Stomach (tissue), 9 donors: ENCODE data around the gene TCP11L2. TPM values are rescaled to one million over a fixed set of nuclear protein-coding genes. Genes with fewer than 3 reads are reported as not detected.
A peak's percentile ranks its signal among the peaks of the same experiment; 100 is the strongest.

Source experiments
- DNase-seq, 2 donors: peaks; one replicate each; pipeline versions ENCODE4 v3.0.0 to v3.0.0-alpha.2; 2013 to 2019
- H3K27ac ChIP-seq, 5 donors: fragments of 200-600 bp in 4 of 5; sonication (generic) in 4 of 5; one replicate each; pipeline ENCODE4 v1.5.1; 2013 to 2019; ENCODE audit warnings: mild to moderate bottlenecking in 1 of 5, moderate library complexity in 1 of 5
- H3K27me3 ChIP-seq, 3 donors: fragments of 200-600 bp; sonication (generic); one replicate each; pipeline ENCODE4 v1.5.1; 2017 to 2019; ENCODE audit warnings: mixed run types in 1 of 3
- H3K36me3 ChIP-seq, 4 donors: fragments of 200-600 bp; sonication (generic); 1 replicate in 3 of 4; 2 replicates in 1 of 4; pipeline ENCODE4 v1.5.1; 2016 to 2019
- H3K4me1 ChIP-seq, 4 donors: fragments of 200-600 bp; sonication (generic); one replicate each; pipeline ENCODE4 v1.5.1; 2016 to 2019
- H3K4me3 ChIP-seq, 4 donors: fragments of 200-600 bp; sonication (generic) in 3 of 4; one replicate each; pipeline ENCODE4 v1.5.1; 2016 to 2019; ENCODE audit warnings: mild to moderate bottlenecking in 1 of 4
- H3K9me3 ChIP-seq, 4 donors: fragments of 200-600 bp; sonication (generic); one replicate each; pipeline ENCODE4 v1.5.1; 2016 to 2019
- CTCF ChIP-seq, 7 experiments: fragments of 450-650 bp in 4 of 7; fragments of 200-600 bp in 3 of 7; sonication (generic) in 3 of 7; IDR thresholded peaks; one replicate each; pipeline ENCODE4 v1.5.1; 2016 to 2019; ENCODE audit warnings: antibody characterized with exemption in 7 of 7, control low read depth in 2 of 7, mild to moderate bottlenecking in 1 of 7
- EP300 ChIP-seq: sonication (generic); formaldehyde crosslinking; IDR thresholded peaks from one replicate; pipeline ENCODE4 v1.6.1; 2017; ENCODE audit warnings: antibody characterized with exemption
- POLR2A ChIP-seq, 4 donors: fragments of 450-650 bp; IDR thresholded peaks; one replicate each; pipeline ENCODE4 v1.6.1; 2016; ENCODE audit warnings: antibody characterized with exemption in 4 of 4, control low read depth in 2 of 4, mild to moderate bottlenecking in 1 of 4, moderate library complexity in 1 of 4
- POLR2AphosphoS5 ChIP-seq, 3 donors: sonication (generic); formaldehyde crosslinking; IDR thresholded peaks; one replicate each; pipeline ENCODE4 v1.6.1; 2016; ENCODE audit warnings: antibody characterized with exemption in 3 of 3
- WGBS, 5 donors: extraction: QIAGEN DNeasy Blood & Tissue Kit in 3 of 5; methylation state at CpG; one replicate each; pipeline versions ENCODE4 v1.1.5 to v1.1.7; 2013 to 2018; 5-methylcytosine and 5-hydroxymethylcytosine counted together
- intact Hi-C: fragments of 100-400 bp; cut with DNase I; formaldehyde crosslinking; loops from one replicate; pipeline ENCODE4 v1.15.1; 2023; ENCODE audit warnings: low total_unique reads
- polyA plus RNA-seq, 3 donors: library from polyadenylated mRNA; stranded (reverse); fragments of 200-250 nt; gene quantifications; one replicate each; pipeline ENCODE4 v1.2.3, GENCODE V29; 2013
- total RNA-seq, 5 donors: library from RNA; depleted of rRNA; stranded (reverse); fragments of >200 nt; gene quantifications; one replicate each; pipeline versions ENCODE4 v1.1.0 to v1.2.3, GENCODE V29; 2014 to 2016
- donor health status: healthy with polysubstance abuse.
- donor health status: Bipolar disorder and iron deficiency.
- donor health status: healthy.

TCP11L2 gene
- total and polyA plus RNA-seq, 8 donors, result 0.29 to 57.5 (median 16.5) TPM

DNA sequence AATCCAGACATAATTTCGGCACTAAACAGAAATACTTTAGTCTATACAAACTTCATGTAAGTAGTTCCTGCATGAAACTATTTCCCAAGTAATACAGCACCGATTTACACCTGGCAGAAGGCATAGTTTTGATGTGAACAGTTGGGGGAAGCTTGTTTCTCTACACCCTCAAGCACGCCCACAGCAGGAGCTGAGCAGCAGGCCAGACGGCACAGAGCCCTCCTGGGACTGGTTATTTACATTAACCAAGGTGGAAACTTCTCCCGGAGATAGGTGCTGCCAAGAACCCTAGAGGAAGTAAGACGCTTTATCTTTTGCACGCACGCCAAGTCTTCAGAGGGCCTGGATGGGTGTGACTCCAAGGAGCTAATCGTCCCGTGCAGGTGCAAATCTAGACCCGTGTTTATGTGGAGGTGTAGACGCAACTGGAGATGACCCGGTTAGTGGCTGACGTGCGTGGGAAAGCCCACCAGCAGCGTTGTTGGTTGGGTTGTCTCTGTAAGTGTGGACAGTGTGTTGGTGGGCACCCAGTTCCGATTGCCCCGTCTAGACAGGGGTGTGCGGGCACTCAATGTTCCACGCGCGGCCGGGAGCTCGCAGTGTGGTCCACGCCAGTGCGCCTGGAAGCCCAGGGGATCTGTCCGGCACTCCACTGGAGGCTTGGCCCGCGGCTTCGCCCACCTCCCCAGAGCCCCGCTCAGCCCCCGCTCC lies 767 bp upstream of the TCP11L2 start:
- peak overlapping the region; percentile 86 to 98 (median 90) for H3K4me3 ChIP-seq
- intact Hi-C loops, result no loop called here
- no peaks in the 10 kb centered on the region for H3K27me3 ChIP-seq
- TF ChIP-seq POLR2AphosphoS5 (IDR thresholded peaks at IDR 0.05) (peak in 2 of 3 donors; percentile 87 to 88), POLR2A (IDR thresholded peaks at IDR 0.05) (no peak), EP300 (no peak), CTCF (IDR thresholded peaks at IDR 0.05) (no peak)
- WGBS, 5 donors, result 1 to 4% (median 1%) methylated on average over 15 to 32 of the region's 32 CpGs
- H3K9me3 ChIP-seq, result no peaks in the 10 kb centered on the region
- DNase-seq, result peak; percentile 93 to 95
- H3K27ac ChIP-seq, result peak overlapping the region; percentile 89 to 99 (median 96)
- peaks cover 35 to 63% (median 59%) of the 10 kb centered on the region in 4 donors for H3K4me1 ChIP-seq
- no peaks in the 10 kb centered on the region for H3K36me3 ChIP-seq

DNA sequence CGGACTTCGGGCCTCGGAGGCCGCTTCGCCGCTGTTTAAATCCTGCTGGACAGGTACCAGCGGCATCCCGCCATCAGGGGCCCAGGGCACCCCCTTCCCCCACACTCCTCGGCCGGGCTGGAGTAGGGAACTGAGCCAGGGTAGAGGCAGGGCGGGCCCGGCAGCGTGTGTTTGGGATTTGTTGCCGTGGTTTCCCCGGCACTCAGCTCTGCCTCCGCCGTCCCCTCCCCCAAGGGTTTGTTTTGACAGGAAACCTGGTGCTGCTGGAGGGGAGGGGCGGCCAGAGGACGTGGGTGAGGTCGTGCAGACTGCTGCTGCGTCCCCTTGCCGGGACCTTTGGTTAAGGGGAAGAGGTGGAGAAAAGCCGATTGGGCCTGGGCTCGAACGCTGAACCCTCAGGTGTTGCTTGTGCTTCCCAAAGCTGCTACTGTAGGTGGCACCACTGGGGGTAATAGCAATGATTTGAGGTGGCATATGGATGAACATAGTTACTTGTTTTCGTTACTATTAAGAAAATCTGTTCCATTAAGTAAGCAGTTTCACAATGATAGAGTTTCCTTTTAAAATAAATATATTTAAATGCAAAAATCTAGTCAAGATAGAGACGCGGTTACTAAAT lies 778 bp downstream of the TCP11L2 start:
- intact Hi-C loops, result no loop called here
- Histone ChIP-seq H3K9me3 (no peaks in the 10 kb centered on the region), H3K27ac (peak overlapping the region; percentile 89 to 98 (median 96)), H3K4me1 (peaks cover 36 to 78% (median 68%) of the 10 kb centered on the region in 4 donors), H3K36me3 (peaks cover 0 to 8% (median 0%) of the 10 kb centered on the region in 4 donors), H3K4me3 (peak overlapping the region; percentile 86 to 98 (median 90)), H3K27me3 (no peaks in the 10 kb centered on the region)
- WGBS, 5 donors, result 2 to 5% (median 3%) methylated on average over 13 to 28 of the region's 28 CpGs
- TF ChIP-seq POLR2A (IDR thresholded peaks at IDR 0.05), result no peak
- TF ChIP-seq POLR2AphosphoS5 (IDR thresholded peaks at IDR 0.05), result peak; percentile 10 to 76 (median 47)
- DNase-seq, result peak; percentile 81 to 97

GRCh38 chr12:106304001-106304421 lies 1.5 kb downstream of the TCP11L2 start:
- Histone ChIP-seq H3K27ac (peak overlapping the region; percentile 55 to 98 (median 95)), H3K4me3 (peak overlapping the region; percentile 86 to 98 (median 90)), H3K27me3 (no peaks in the 10 kb centered on the region), H3K4me1 (peaks cover 36 to 85% (median 72%) of the 10 kb centered on the region in 4 donors), H3K36me3 (peaks cover 0 to 13% (median 0%) of the 10 kb centered on the region in 4 donors), H3K9me3 (no peaks in the 10 kb centered on the region)
- WGBS, 5 donors, result 30 to 56% (median 45%) methylated on average over 5 of the region's 5 CpGs
- intact Hi-C loops, result no loop called here
- TF ChIP-seq POLR2A (IDR thresholded peaks at IDR 0.05), result no peak
- no peak for TF ChIP-seq CTCF (IDR thresholded peaks at IDR 0.05)
- no peak for TF ChIP-seq POLR2AphosphoS5 (IDR thresholded peaks at IDR 0.05)
- no peak for TF ChIP-seq EP300
- DNase-seq, result peak in 1 of 2 donors; percentile 54

DNA sequence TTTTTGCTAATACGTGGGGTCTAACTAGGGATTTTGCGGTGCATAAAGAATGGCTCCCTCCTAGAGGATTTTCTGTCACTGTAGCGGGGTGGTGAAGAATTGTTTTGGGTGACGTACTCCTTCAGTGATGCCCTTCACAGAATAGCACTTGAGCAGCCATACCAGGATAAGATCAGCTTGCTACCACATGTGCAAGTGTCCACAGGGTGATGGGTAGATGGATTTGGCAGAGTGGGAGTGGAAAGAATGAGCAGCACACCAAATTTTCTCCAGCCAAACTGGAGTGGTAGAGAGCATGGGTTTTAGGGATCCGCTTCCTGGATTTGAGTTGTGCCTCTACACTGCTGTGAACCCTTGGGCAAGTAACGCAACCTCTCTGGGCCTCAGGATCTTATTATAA lies 2.3 kb downstream of the TCP11L2 start:
- 87 to 94% (median 92%) methylated on average over 6 of the region's 6 CpGs for WGBS, 5 donors
- Histone ChIP-seq H3K27ac (no peak overlapping the region), H3K9me3 (no peaks in the 10 kb centered on the region), H3K4me1 (peaks cover 36 to 86% (median 70%) of the 10 kb centered on the region in 4 donors), H3K4me3 (peak overlapping the region in 2 of 4 donors; percentile 86 to 98), H3K36me3 (peaks cover 0 to 14% (median 0%) of the 10 kb centered on the region in 4 donors), H3K27me3 (no peaks in the 10 kb centered on the region)
- TF ChIP-seq POLR2A (IDR thresholded peaks at IDR 0.05), result no peak
- no peak for TF ChIP-seq POLR2AphosphoS5 (IDR thresholded peaks at IDR 0.05)
- no peak for TF ChIP-seq EP300
- TF ChIP-seq CTCF (IDR thresholded peaks at IDR 0.05), result no peak
- no peak for DNase-seq
- intact Hi-C loops, result no loop called here
